Activated T-cell treated with anti-CD3 and anti-CD28 coated beads, Interleukin-2, amount 50 U/mL, for 24 hours (primary cell): ENCODE data around the gene NAA38.

Source experiments
- DNase-seq: peaks from one replicate; pipeline ENCODE4 v3.0.0-alpha.2; 2020
- H3K27ac Mint-ChIP-seq: 2 replicates; pipeline ENCODE4 v1.8.0; 2020; ENCODE audit warnings: mild to moderate bottlenecking, mixed read lengths
- H3K27me3 Mint-ChIP-seq: 2 replicates; pipeline ENCODE4 v1.8.0; 2020; ENCODE audit warnings: mixed read lengths
- H3K36me3 Mint-ChIP-seq: 2 replicates; pipeline ENCODE4 v1.8.0; 2020; ENCODE audit warnings: low read depth, mixed read lengths
- H3K4me1 Mint-ChIP-seq: 2 replicates; pipeline ENCODE4 v1.8.0; 2020; ENCODE audit warnings: low read depth, mixed read lengths
- H3K4me3 Mint-ChIP-seq: 2 replicates; pipeline ENCODE4 v1.8.0; 2020; ENCODE audit warnings: mild to moderate bottlenecking, moderate library complexity, mixed read lengths
- H3K9me3 Mint-ChIP-seq: 2 replicates; pipeline ENCODE4 v1.8.0; 2020; ENCODE audit warnings: mixed read lengths

NAA38 gene, protein sequence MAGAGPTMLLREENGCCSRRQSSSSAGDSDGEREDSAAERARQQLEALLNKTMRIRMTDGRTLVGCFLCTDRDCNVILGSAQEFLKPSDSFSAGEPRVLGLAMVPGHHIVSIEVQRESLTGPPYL

DNA sequence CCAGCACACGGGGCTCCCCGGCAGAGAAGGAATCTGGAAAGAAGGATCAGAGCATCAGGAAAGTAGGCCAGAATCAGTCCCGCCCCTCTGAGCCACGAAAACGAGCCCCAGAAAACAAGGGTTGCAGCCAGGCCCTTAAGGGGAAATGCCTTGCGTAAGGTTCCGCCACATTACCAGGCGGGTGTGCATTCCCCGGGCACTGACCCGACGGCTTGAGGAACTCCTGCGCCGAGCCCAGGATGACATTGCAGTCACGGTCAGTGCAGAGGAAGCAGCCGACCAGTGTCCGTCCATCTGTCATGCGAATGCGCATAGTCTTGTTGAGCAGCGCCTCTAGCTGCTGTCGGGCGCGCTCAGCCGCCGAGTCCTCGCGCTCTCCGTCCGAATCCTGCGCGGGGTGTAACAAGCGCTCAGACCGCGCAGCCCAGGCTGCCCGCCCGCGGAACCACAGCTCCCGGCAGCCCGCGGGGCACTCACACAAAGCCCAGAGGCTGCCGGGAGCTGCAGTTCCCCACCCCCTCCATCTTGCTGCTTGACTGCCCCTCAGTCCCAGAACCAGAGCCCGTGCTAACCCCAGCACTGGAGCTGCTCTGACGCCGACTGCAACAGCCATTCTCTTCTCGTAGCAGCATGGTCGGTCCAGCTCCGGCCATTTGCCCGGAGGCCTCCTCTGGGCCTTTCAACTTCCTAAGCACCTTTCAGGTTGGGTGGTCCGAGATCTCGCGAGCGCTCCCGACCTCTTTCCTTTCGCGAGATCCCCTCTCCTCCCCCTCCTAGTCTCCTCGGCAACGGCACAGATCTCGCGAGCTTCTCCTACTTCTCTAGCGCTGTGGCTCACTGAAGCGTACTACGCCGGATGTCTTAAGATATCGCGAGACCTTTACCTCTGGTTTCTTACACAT, at the start of gene NAA38:
TSS of gene NAA38 (minus strand) at position 749 of the 902 bp plus-strand sequence. CDS start at position 653, 96 bp downstream.
- Mint-ChIP-seq H3K4me3 (no peak within 1 kb of the TSS), H3K4me1 (peaks cover 35% of the 10 kb centered on the region), H3K9me3 (no peaks in the 10 kb centered on the region), H3K36me3 (peaks cover 40% of the 10 kb centered on the region), H3K27me3 (no peaks in the 10 kb centered on the region), H3K27ac (no peak within 1 kb of the TSS)
- DNase-seq: peak; percentile 95

DNA sequence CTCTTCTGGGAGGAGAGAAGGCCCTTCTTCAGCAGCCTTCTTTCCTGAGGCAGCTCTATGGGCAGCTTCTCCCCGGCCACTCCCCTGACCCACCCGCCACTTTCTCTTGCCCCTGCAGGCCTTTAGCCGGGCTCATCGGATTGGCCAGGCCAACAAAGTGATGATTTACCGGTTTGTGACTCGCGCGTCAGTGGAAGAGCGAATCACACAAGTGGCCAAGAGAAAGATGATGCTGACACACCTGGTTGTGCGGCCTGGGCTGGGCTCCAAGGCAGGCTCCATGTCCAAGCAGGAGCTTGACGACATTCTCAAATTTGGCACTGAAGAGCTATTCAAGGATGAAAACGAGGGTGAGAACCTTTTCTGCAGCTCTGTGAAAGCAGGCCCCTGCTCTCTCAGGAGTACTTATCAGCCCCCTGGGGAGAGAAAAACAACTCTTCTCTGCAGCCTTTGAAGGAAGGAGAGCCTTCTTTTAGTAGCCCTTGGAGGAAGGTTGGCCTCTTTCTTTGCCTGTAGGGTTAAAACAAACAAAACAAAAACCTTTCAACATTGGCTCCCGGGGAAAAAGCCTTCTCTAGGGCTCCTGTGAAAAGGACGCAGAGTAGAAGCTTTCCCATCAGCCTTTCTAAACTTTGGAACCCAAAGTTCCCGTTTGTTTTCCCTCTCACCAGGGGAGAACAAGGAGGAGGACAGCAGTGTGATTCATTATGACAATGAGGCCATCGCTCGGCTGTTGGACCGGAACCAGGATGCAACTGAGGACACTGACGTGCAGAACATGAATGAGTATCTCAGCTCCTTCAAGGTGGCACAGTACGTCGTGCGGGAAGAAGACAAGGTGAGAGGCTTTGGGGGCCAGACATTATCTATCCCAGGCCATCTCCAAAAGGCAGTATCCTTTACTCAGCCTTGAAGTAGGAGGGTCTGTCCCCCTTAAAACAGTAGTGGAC, 46.1 kb upstream of the NAA38 start:
- Mint-ChIP-seq H3K4me3 (no peak overlapping the region), H3K27ac (peak overlapping the region; percentile 74), H3K9me3 (no peaks in the 10 kb centered on the region), H3K4me1 (no peaks in the 10 kb centered on the region), H3K27me3 (no peaks in the 10 kb centered on the region), H3K36me3 (peaks cover 98% of the 10 kb centered on the region)
- DNase-seq: no peak

DNA sequence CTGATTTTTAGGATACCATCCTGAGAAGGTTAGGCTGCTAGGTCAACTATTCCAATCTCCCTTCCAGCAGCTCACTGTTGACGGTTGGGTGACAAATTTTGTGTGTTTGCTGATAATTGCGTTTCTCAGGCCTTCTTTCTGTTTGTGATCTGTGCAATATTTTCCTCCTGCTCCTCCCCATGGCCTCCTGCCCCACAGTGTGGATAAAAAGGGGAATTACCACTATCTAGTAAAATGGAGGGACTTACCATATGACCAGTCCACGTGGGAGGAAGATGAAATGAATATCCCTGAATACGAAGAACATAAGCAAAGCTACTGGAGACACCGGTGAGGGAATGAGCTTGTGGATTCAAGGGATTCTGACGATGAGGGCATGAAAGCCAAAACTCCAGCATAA, 40.4 kb upstream of the NAA38 start:
- Mint-ChIP-seq H3K27ac (peak overlapping the region; percentile 81), H3K4me3 (no peak overlapping the region), H3K36me3 (peaks cover 95% of the 10 kb centered on the region), H3K9me3 (no peaks in the 10 kb centered on the region), H3K4me1 (peaks cover 16% of the 10 kb centered on the region), H3K27me3 (no peaks in the 10 kb centered on the region)
- peak; percentile 28 for DNase-seq

DNA sequence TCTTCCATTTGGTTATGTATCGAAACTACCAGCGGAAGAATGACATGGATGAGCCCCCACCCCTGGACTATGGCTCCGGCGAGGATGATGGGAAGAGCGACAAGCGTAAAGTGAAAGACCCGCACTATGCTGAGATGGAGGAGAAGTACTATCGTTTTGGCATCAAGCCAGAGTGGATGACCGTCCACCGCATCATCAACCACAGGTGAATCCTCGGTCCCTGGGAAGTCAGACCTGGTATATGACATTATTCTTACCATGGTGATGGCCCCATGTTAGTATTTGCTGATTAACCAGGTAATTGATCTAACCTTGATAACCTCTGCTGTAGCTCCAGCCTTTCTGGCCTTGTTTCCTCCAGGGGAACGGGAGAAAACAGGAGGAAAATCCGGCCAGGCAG, 39.7 kb upstream of the NAA38 start:
- H3K27ac Mint-ChIP-seq: peak overlapping the region; percentile 81
- no peaks in the 10 kb centered on the region for H3K27me3 Mint-ChIP-seq
- H3K9me3 Mint-ChIP-seq: no peaks in the 10 kb centered on the region
- DNase-seq: peak; percentile 13
- H3K4me3 Mint-ChIP-seq: no peak overlapping the region
- H3K36me3 Mint-ChIP-seq: peaks cover 94% of the 10 kb centered on the region
- peaks cover 16% of the 10 kb centered on the region for H3K4me1 Mint-ChIP-seq

DNA sequence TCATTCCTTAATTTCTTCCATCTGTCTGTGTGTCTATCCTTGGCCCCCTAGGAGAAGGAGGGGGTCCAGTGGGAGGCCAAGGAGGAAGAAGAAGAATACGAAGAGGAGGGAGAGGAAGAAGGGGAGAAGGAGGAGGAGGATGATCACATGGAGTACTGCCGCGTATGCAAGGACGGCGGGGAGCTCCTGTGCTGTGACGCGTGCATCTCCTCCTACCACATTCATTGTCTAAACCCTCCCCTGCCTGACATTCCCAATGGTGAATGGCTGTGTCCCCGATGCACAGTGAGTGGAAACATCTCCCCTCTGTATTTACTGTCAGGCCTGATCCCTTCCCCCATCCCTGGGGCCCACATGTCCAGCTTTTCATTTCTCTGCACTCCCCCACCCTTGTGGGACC, 37.5 kb upstream of the NAA38 start:
- Mint-ChIP-seq H3K36me3 (peaks cover 95% of the 10 kb centered on the region), H3K4me3 (no peak overlapping the region), H3K27me3 (no peaks in the 10 kb centered on the region), H3K4me1 (peaks cover 23% of the 10 kb centered on the region), H3K9me3 (no peaks in the 10 kb centered on the region), H3K27ac (peak overlapping the region; percentile 39)
- peak; percentile 20 for DNase-seq

DNA sequence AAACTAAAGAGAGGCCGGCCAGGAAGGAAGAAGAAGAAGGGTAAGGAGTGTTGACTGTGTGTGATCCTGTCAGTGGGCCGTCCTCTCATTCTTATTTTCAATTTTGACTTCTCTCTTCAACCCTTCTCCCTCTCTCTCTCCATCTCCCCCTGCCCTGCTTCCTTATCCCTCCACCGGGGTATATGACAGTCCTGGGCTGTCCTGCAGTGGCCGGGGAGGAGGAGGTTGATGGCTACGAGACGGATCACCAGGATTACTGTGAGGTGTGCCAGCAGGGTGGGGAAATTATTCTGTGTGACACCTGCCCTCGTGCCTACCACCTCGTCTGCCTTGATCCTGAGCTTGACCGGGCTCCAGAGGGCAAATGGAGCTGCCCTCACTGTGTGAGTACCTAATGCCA, 36.9 kb upstream of the NAA38 start:
- DNase-seq: peak; percentile 19
- Mint-ChIP-seq H3K4me3 (no peak overlapping the region), H3K36me3 (peaks cover 95% of the 10 kb centered on the region), H3K9me3 (no peaks in the 10 kb centered on the region), H3K27me3 (no peaks in the 10 kb centered on the region), H3K27ac (peak overlapping the region; percentile 65), H3K4me1 (peaks cover 23% of the 10 kb centered on the region)

DNA sequence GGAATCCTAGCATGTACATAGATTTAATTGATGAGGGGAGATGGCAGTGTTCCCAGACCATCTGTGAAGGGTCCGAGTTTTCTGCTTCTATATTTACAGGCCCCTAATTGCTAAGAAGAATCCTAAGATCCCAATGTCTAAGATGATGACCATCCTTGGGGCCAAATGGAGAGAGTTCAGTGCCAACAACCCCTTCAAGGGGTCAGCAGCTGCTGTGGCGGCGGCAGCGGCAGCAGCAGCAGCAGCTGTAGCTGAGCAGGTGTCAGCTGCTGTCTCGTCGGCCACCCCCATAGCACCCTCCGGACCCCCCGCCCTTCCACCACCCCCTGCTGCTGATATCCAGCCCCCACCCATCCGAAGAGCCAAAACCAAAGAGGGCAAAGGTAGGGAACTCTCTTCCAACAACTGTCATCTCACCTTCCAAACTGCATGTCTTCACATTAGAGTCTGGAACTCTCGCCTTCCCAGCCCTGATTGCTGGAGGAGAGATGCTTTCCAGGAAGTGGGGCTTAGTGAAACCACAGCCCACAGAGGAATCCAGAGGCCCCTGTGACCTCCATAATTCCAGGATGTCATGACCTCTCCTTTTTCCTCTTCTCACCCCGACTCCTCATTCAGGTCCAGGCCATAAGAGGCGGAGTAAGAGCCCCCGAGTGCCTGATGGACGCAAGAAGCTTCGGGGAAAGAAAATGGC, 36.0 kb upstream of the NAA38 start:
- no peaks in the 10 kb centered on the region for H3K27me3 Mint-ChIP-seq
- H3K9me3 Mint-ChIP-seq: no peaks in the 10 kb centered on the region
- no peak overlapping the region for H3K4me3 Mint-ChIP-seq
- H3K4me1 Mint-ChIP-seq: peaks cover 23% of the 10 kb centered on the region
- peak overlapping the region; percentile 65 for H3K27ac Mint-ChIP-seq
- peaks cover 88% of the 10 kb centered on the region for H3K36me3 Mint-ChIP-seq
- DNase-seq: no peak

DNA sequence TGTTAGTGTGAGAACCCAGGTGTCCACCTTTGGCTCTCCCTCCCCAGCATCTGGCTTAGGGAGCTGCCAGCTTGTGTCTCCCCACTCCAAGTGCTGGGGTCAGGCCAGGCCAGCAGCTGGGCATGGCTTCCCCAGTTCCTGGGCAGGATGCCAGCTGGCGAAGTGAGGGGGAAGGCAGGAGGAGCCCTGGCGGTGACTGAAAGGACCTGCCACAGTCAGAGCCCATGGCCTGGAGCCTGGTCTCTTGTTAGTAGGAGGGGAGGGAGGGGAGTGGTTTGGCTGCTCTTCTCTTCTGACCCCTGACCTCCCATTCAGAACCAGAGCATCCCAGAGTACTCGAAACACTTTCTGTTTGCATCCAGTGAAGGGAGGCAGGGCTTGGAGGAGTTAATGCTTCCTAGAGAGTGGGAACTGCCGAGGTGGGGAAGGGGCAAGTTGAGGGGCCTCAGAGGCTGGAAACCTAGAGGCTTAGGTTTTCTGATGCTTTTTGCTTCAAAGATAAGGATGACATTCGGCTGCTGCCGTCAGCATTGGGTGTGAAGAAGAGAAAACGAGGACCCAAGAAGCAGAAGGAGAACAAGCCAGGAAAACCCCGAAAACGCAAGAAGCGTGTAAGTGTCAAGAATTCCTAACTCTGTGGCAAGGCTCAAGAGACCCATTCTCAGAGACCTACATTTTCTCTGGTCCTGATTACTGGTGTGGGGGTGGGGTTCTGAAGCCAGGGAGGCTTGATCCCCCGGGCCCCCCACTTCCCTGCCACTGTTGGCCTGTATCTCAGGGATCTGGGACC, 32.0 kb upstream of the NAA38 start:
- Mint-ChIP-seq H3K27ac (no peak overlapping the region), H3K27me3 (no peaks in the 10 kb centered on the region), H3K9me3 (no peaks in the 10 kb centered on the region), H3K4me1 (peaks cover 8% of the 10 kb centered on the region), H3K4me3 (no peak overlapping the region), H3K36me3 (peaks cover 62% of the 10 kb centered on the region)
- DNase-seq: no peak

DNA sequence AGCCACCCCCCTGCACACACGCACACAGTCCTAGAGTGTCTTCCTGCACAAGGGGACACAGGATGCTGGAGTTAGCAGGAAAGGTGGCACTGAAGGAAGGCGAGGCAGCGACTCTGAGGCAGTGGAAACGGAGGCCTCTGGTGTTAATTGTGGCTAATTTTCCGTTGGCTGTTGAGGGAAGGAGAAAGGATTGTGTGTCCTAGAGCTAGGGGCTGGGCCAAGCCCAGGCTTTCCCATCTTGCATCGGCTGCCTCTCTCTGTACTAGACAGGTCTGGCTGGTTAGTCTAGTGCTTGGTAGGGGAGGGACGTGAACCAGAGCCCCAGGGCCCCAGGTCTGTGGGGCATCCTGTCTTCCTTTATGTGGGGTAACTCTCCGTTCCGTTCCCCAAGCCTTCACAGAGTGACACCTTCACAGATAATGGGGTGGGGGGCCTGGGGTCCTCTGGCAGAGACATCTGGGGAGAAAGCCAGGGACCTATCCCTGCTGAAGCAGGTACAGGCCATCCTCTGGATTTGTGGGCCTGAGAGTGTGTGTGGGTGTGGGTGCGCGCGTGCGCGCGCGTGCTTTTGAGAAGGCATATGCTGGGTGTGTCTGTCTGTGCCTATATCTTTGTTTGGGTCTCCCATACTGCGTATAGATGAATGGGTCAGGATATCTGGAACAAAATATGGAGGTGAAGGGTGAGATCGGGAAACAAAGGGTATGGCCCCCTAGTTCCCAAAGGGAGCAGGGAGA, 31.0 kb upstream of the NAA38 start, which contains the start of gene CHD3:
TSS of gene CHD3 (plus strand) at position 606 of the 737 bp plus-strand sequence. CDS start 212 bp downstream, outside the sequence.
- Mint-ChIP-seq H3K27me3 (no peaks in the 10 kb centered on the region), H3K36me3 (peaks cover 52% of the 10 kb centered on the region), H3K4me3 (no peak within 1 kb of the TSS), H3K4me1 (peaks cover 10% of the 10 kb centered on the region), H3K27ac (no peak within 1 kb of the TSS), H3K9me3 (no peaks in the 10 kb centered on the region)
- DNase-seq: peak; percentile 77

DNA sequence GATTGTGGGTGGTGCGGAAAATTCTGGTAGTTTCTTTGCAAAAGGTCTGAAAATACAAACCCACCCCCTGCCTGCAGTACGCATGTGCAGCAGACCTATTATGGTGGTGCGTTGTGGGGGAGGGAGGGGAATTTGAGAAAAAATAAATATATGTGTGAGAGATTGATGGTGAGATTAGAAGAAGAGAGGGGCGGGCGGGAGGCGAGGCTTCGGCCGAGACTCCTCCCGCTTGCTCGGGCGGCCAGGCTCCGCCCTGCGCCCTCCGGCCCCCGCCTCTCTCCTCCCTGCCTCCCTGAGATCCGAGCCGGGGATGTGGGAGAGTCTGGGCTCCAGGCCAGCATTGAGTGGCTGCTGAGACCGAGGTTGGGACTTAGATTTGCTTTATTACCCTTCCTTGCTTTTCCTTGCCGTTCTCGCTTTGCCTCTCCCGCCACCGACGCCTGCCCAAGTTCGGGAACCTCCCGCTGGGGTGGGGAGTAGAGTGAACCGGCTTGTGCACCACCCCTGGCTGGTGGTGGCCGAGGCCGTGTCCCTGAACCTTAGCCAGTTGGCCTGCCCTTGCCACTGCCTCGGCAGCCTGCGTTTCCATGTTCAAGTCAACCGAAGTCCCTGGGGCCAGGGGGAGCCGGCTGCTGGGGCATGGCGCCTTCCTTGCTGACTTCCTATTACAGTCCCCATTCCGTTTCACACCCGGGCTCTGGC, 30.3 kb upstream of the NAA38 start:
- H3K27me3 Mint-ChIP-seq: no peaks in the 10 kb centered on the region
- peaks cover 46% of the 10 kb centered on the region for H3K36me3 Mint-ChIP-seq

DNA sequence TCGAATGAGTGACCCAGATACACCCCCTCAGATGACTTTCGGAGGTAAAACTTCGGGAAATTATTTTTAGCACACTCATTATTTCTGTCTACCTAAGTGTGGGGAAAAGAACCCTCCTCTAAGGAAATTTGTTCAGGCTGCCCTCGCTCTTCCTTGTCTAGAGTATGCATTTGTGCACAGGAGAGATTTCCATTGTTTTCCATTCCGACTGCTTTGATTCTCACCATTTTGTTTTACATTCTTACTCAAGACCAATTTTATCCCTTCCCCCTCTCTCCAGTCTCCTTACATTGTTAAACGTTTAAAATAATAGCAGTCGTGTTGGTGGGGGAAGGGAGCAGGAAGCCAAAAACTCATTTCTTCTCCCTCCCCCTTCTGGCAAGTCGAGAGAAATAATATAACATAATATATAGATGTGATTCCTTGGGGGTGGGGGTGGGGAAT, 29.7 kb upstream of the NAA38 start:
- H3K27ac Mint-ChIP-seq: no peak overlapping the region
- no peak overlapping the region for H3K4me3 Mint-ChIP-seq
- H3K4me1 Mint-ChIP-seq: peaks cover 10% of the 10 kb centered on the region
- H3K27me3 Mint-ChIP-seq: no peaks in the 10 kb centered on the region
- H3K36me3 Mint-ChIP-seq: peaks cover 43% of the 10 kb centered on the region
- no peaks in the 10 kb centered on the region for H3K9me3 Mint-ChIP-seq
- DNase-seq: no peak

More for the DNA sequence above, 30.3 kb upstream of the NAA38 start:
- H3K4me3 Mint-ChIP-seq: no peak overlapping the region
- H3K9me3 Mint-ChIP-seq: no peaks in the 10 kb centered on the region
- no peak overlapping the region for H3K27ac Mint-ChIP-seq
- peaks cover 10% of the 10 kb centered on the region for H3K4me1 Mint-ChIP-seq
- peak; percentile 86 for DNase-seq

DNA sequence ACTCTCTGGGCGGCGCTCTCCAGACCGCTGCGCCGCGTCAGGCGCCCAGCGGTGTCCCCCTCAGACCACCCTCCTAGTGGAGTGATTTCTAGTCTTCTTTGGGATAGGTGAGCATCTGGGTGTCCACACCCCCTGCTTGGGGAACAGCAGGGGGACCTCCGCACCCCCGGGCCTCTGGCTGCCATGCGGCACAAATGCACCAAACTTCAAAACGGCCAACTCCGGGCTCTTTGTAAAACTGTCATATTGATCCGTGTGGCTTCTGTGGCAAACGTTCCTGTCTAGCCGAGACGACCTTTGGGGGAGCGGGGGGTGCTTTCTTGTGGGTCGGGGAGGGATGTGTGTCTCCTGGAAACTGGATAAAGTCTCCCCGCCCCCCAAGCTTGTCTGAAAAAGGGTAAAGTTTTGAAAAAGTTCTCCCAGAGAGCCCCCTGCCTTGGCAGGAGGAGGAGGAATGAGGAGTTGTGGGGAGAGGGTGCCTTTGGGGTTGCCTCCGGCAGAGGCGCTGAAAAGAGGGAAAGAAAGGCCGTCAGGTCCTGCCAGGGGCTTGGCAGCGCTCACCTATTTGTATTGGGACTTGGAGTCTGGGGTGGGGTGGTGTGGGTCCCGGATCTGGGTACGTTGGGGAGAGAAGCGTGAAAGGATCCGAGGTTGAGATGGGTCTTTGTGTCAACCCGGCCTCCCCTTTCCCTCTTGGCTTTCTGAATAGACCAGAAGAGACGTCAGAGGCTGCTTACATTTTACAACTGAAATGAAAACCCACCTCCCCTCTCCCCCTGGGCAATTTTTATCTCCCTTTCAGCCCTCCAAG, 29.1 kb upstream of the NAA38 start:
- Mint-ChIP-seq H3K4me1 (peaks cover 10% of the 10 kb centered on the region), H3K36me3 (peaks cover 36% of the 10 kb centered on the region), H3K9me3 (no peaks in the 10 kb centered on the region), H3K27ac (no peak overlapping the region), H3K27me3 (no peaks in the 10 kb centered on the region), H3K4me3 (no peak overlapping the region)
- DNase-seq: peak; percentile 72
